ENCODE data around the gene GALNT13. TPM values are rescaled to one million over a fixed set of nuclear protein-coding genes. Genes with fewer than 3 reads are reported as not detected.

GALNT13 gene
- total and polyA plus RNA-seq, 2 donors (not counting 1 experiment from before 2014, with no cell fraction given), result 0.17 TPM; not detected in 1

DNA sequence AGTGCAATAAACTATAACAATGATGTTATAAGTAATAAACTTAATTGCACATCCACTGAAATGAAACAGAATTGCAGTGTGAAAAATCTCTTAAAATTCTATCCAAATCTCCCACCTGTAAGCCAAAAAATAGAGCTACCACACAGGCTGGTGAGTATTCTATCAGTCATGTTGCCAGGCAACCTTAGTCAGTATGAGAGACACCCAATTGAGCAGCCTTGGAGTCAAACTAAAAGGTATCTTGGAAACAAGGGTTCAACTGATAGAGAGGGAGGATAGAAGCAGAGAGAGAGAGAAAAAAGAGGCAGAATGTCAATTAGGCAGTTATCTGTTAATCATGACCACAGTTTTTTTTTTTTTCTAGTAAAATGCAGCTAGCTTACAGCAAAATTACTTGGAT, 45.8 kb downstream of the GALNT13 start:
- Histone ChIP-seq H2AFZ (ENCODE audit: low read length) (no peak overlapping the region), H3K27me3 (ENCODE audit: control insufficient read depth, insufficient read depth, low read length) (no peaks in the 10 kb centered on the region), H3K9me3 (ENCODE audit: control insufficient read depth, insufficient read depth, low read depth, low read length) (no peaks in the 10 kb centered on the region), H3K4me1 (ENCODE audit: control insufficient read depth, extremely low read depth, insufficient read depth, low read length) (no peaks in the 10 kb centered on the region), H3K36me3 (ENCODE audit: control insufficient read depth, insufficient read depth, low read length) (no peaks in the 10 kb centered on the region), H3K4me3 (replicated peaks in 1 of 4; ENCODE audit: control extremely low read depth in 1 of 4, insufficient read depth in 1 of 4, low read depth in 3 of 4, low read length in 4 of 4) (no peak overlapping the region), H3K4me2 (ENCODE audit: extremely low read depth, insufficient read depth, low read length) (no peak overlapping the region), H4K20me1 (ENCODE audit: control insufficient read depth, extremely low read depth, insufficient read depth, low read length) (no peaks in the 10 kb centered on the region), H3K9ac (ENCODE audit: insufficient read depth, low read length) (no peak overlapping the region), H3K79me2 (ENCODE audit: control insufficient read depth, insufficient read depth, low read length) (no peaks in the 10 kb centered on the region), H3K27ac (ENCODE audit: insufficient read depth, low read length) (no peak overlapping the region)
- TF ChIP-seq EZH2 (IDR thresholded peaks at IDR 0.05; ENCODE audit: low read length, missing control alignments) (no peak), CTCF (conservative IDR thresholded peaks at IDR 0.05 in 1 of 2, IDR thresholded peaks at IDR 0.05 in 1 of 2; ENCODE audit: low read depth in 1 of 2, low read length in 2 of 2) (no peak)
- DNase-seq (ENCODE audit: low read depth in 2 of 2), result no peak

DNA sequence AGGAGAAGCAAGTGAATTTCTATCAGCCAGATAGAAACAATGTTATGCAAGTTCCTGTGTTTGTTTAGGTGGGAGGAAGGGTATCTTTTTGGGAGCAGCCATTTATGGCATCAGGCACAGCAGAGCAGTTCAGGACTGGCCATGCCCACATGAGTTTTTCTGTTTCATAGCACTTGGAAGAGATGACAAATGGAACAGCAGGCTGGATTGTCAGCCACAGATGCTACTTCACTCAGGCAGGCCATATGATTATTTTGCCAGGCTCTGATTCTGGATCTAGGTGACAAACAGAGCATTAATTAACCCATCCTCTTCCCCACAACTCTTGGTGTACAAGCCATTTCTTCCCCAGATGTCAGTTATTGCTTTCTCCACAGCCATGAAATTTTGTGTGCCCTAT, 63.8 kb downstream of the GALNT13 start:
- Histone ChIP-seq H3K4me2 (ENCODE audit: extremely low read depth, insufficient read depth, low read length) (no peak overlapping the region), H3K9me3 (ENCODE audit: control insufficient read depth, insufficient read depth, low read depth, low read length) (no peaks in the 10 kb centered on the region), H3K4me1 (ENCODE audit: control insufficient read depth, extremely low read depth, insufficient read depth, low read length) (no peaks in the 10 kb centered on the region), H3K27me3 (ENCODE audit: control insufficient read depth, insufficient read depth, low read length) (no peaks in the 10 kb centered on the region), H3K27ac (ENCODE audit: insufficient read depth, low read length) (no peak overlapping the region), H2AFZ (ENCODE audit: low read length) (no peak overlapping the region), H3K4me3 (replicated peaks in 1 of 4; ENCODE audit: control extremely low read depth in 1 of 4, insufficient read depth in 1 of 4, low read depth in 3 of 4, low read length in 4 of 4) (no peak overlapping the region), H3K79me2 (ENCODE audit: control insufficient read depth, insufficient read depth, low read length) (no peaks in the 10 kb centered on the region), H3K9ac (ENCODE audit: insufficient read depth, low read length) (no peak overlapping the region), H3K36me3 (ENCODE audit: control insufficient read depth, insufficient read depth, low read length) (no peaks in the 10 kb centered on the region), H4K20me1 (ENCODE audit: control insufficient read depth, extremely low read depth, insufficient read depth, low read length) (no peaks in the 10 kb centered on the region)
- DNase-seq (ENCODE audit: low read depth in 2 of 2), result no peak
- TF ChIP-seq CTCF (conservative IDR thresholded peaks at IDR 0.05 in 1 of 2, IDR thresholded peaks at IDR 0.05 in 1 of 2; ENCODE audit: low read depth in 1 of 2, low read length in 2 of 2), result no peak
- TF ChIP-seq EZH2 (IDR thresholded peaks at IDR 0.05; ENCODE audit: low read length, missing control alignments), result no peak

- H3K4me2 ChIP-seq (ENCODE audit: extremely low read depth, insufficient read depth, low read length), result no peak overlapping the region
- DNase-seq (ENCODE audit: low read depth in 2 of 2), result peak in 1 of 2 donors; percentile 2
- H3K27me3 ChIP-seq (ENCODE audit: control insufficient read depth, insufficient read depth, low read length), result no peaks in the 10 kb centered on the region
- H3K4me1 ChIP-seq (ENCODE audit: control insufficient read depth, extremely low read depth, insufficient read depth, low read length), result no peaks in the 10 kb centered on the region
- no peak overlapping the region for H3K4me3 ChIP-seq (replicated peaks in 1 of 4; ENCODE audit: control extremely low read depth in 1 of 4, insufficient read depth in 1 of 4, low read depth in 3 of 4, low read length in 4 of 4)
- no peaks in the 10 kb centered on the region for H4K20me1 ChIP-seq (ENCODE audit: control insufficient read depth, extremely low read depth, insufficient read depth, low read length)
- no peaks in the 10 kb centered on the region for H3K36me3 ChIP-seq (ENCODE audit: control insufficient read depth, insufficient read depth, low read length)
- H3K79me2 ChIP-seq (ENCODE audit: control insufficient read depth, insufficient read depth, low read length), result no peaks in the 10 kb centered on the region
- no peak overlapping the region for H2AFZ ChIP-seq (ENCODE audit: low read length)
- H3K9ac ChIP-seq (ENCODE audit: insufficient read depth, low read length), result no peak overlapping the region
- no peak for TF ChIP-seq CTCF (conservative IDR thresholded peaks at IDR 0.05 in 1 of 2, IDR thresholded peaks at IDR 0.05 in 1 of 2; ENCODE audit: low read depth in 1 of 2, low read length in 2 of 2)
- TF ChIP-seq EZH2 (IDR thresholded peaks at IDR 0.05; ENCODE audit: low read length, missing control alignments), result no peak
- no peak overlapping the region for H3K27ac ChIP-seq (ENCODE audit: insufficient read depth, low read length)
- no peaks in the 10 kb centered on the region for H3K9me3 ChIP-seq (ENCODE audit: control insufficient read depth, insufficient read depth, low read depth, low read length)
Measured at GRCh38 chr2:153939124-153939796, 67.5 kb downstream of the GALNT13 start.

All from fibroblast of lung (primary cell).